Stomach (tissue), 4 donors: ENCODE results near the gene PRKCE.

Experiments used
- CTCF ChIP-seq, 7 experiments: fragments of 450-650 bp in 4 of 7; fragments of 200-600 bp in 3 of 7; sonication (generic) in 3 of 7; IDR thresholded peaks; one replicate each; pipeline ENCODE4 v1.5.1; 2016 to 2019; ENCODE audit warnings: antibody characterized with exemption in 7 of 7, control low read depth in 2 of 7, mild to moderate bottlenecking in 1 of 7
- POLR2A ChIP-seq, 4 donors: fragments of 450-650 bp; IDR thresholded peaks; one replicate each; pipeline ENCODE4 v1.6.1; 2016; ENCODE audit warnings: antibody characterized with exemption in 4 of 4, control low read depth in 2 of 4, mild to moderate bottlenecking in 1 of 4, moderate library complexity in 1 of 4
- POLR2AphosphoS5 ChIP-seq, 3 donors: sonication (generic); formaldehyde crosslinking; IDR thresholded peaks; one replicate each; pipeline ENCODE4 v1.6.1; 2016; ENCODE audit warnings: antibody characterized with exemption in 3 of 3

GRCh38 chr2:46068636-46069035, 417.2 kb downstream of the PRKCE start:
- TF ChIP-seq CTCF (IDR thresholded peaks at IDR 0.05): no peak
- no peak for TF ChIP-seq POLR2AphosphoS5 (IDR thresholded peaks at IDR 0.05)
- no peak for TF ChIP-seq POLR2A (IDR thresholded peaks at IDR 0.05)
